ENCODE results near the gene UGT1A5.

UGT1A5 gene

GRCh38 chr2:233691443-233692433 is 21.0 kb upstream of the UGT1A5 start:
- POLR2A ChIA-PET, result no interaction called here
- no peak for TF ChIP-seq GLI2 (tag by site-specific recombination; IDR thresholded peaks at IDR 0.05; ENCODE audit: borderline replicate concordance, low read depth)
- TF ChIP-seq TCF7L2 (IDR thresholded peaks at IDR 0.05; ENCODE audit: borderline replicate concordance, low read depth, low read length), result no peak

GRCh38 chr2:233692648-233693047 is 20.1 kb upstream of the UGT1A5 start, which contains the start of gene UGT1A6:
Gene UGT1A6, plus strand, starts transcription at chr2:233692890. Its CDS starts 115 bp downstream, at chr2:233693005.
- Histone ChIP-seq H3K4me3 (ENCODE audit: low read depth, low read length) (no peak within 1 kb of the TSS), H3K27ac (ENCODE audit: extremely low read depth, low read depth, low read length) (no peak within 1 kb of the TSS), H3K9me3 (ENCODE audit: control insufficient read depth, insufficient read depth, low read depth, low read length) (no peaks in the 10 kb centered on the region), H3K36me3 (ENCODE audit: control insufficient read depth in 2 of 2, insufficient read depth in 1 of 2, low read length in 2 of 2) (no peaks in the 10 kb centered on the region), H3K4me1 (ENCODE audit: control insufficient read depth, insufficient read depth, low read length) (no peaks in the 10 kb centered on the region)
- POLR2A ChIA-PET, result no interaction called here
- CTCF ChIA-PET, result no interaction called here
- TF ChIP-seq GLIS2 (tag by site-specific recombination; IDR thresholded peaks at IDR 0.05) (no peak), ZNF76 (tag by site-specific recombination; IDR thresholded peaks at IDR 0.05; ENCODE audit: borderline replicate concordance, low read depth) (no peak), ZNF248 (tag by site-specific recombination; IDR thresholded peaks at IDR 0.05) (no peak)

More at GRCh38 chr2:233691443-233692433, 21.0 kb upstream of the UGT1A5 start:
- Histone ChIP-seq H3K27ac (ENCODE audit: extremely low read depth, low read depth, low read length) (no peak overlapping the region), H3K4me1 (ENCODE audit: control insufficient read depth, insufficient read depth, low read length) (no peaks in the 10 kb centered on the region), H3K36me3 (ENCODE audit: control insufficient read depth in 2 of 2, insufficient read depth in 1 of 2, low read length in 2 of 2) (no peaks in the 10 kb centered on the region), H3K4me3 (ENCODE audit: low read depth, low read length) (no peak overlapping the region), H3K9me3 (ENCODE audit: control insufficient read depth, insufficient read depth, low read depth, low read length) (no peaks in the 10 kb centered on the region)
- CTCF ChIA-PET, result interaction anchor here (1.8 kb wide), 1 partner anchor 19 kb away, joined by 5 read pairs; no protein-coding TSS in a partner anchor

- CTCF ChIA-PET, result no interaction called here
- TF ChIP-seq ZXDB (tag by site-specific recombination; IDR thresholded peaks at IDR 0.05), result no peak
- TF ChIP-seq, protein P1, sequence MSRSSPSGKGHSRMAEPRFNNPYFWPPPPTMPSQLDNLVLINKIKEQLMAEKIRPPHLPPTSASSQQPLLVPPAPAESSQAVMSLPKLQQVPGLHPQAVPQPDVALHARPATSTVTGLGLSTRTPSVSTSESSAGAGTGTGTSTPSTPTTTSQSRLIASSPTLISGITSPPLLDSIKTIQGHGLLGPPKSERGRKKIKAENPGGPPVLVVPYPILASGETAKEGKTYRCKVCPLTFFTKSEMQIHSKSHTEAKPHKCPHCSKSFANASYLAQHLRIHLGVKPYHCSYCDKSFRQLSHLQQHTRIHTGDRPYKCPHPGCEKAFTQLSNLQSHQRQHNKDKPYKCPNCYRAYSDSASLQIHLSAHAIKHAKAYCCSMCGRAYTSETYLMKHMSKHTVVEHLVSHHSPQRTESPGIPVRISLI (tag by site-specific recombination; IDR thresholded peaks at IDR 0.05), result no peak
- no peak for TF ChIP-seq ZNF473 (tag by site-specific recombination; IDR thresholded peaks at IDR 0.05)
- TF ChIP-seq, protein P2, sequence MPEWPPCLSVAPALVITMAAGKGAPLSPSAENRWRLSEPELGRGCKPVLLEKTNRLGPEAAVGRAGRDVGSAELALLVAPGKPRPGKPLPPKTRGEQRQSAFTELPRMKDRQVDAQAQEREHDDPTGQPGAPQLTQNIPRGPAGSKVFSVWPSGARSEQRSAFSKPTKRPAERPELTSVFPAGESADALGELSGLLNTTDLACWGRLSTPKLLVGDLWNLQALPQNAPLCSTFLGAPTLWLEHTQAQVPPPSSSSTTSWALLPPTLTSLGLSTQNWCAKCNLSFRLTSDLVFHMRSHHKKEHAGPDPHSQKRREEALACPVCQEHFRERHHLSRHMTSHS (tag by site-specific recombination; IDR thresholded peaks at IDR 0.05), result no peak
- no peak for TF ChIP-seq ZNF704 (tag by site-specific recombination; IDR thresholded peaks at IDR 0.05)
- TF ChIP-seq HOXA7 (CRISPR knock-in tag; IDR thresholded peaks at IDR 0.05; ENCODE audit: borderline replicate concordance), result no peak
- TF ChIP-seq GLI4 (tag by site-specific recombination; IDR thresholded peaks at IDR 0.05), result no peak
- TF ChIP-seq, protein P3, sequence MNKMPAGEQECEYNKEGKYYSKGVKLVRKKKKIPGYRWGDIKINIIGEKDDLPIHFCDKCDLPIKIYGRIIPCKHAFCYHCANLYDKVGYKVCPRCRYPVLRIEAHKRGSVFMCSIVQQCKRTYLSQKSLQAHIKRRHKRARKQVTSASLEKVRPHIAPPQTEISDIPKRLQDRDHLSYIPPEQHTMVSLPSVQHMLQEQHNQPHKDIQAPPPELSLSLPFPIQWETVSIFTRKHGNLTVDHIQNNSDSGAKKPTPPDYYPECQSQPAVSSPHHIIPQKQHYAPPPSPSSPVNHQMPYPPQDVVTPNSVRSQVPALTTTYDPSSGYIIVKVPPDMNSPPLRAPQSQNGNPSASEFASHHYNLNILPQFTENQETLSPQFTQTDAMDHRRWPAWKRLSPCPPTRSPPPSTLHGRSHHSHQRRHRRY (tag by site-specific recombination; IDR thresholded peaks at IDR 0.05), result no peak
- TF ChIP-seq ZNF239 (tag by site-specific recombination; IDR thresholded peaks at IDR 0.05), result no peak
- no peak for TF ChIP-seq ZNF548 (tag by site-specific recombination; IDR thresholded peaks at IDR 0.05)
- no peak for TF ChIP-seq EGR2 (tag by site-specific recombination; IDR thresholded peaks at IDR 0.05; ENCODE audit: low read depth)
- no peak for TF ChIP-seq ZNF48 (tag by site-specific recombination; IDR thresholded peaks at IDR 0.05)
- TF ChIP-seq ZNF639 (tag by site-specific recombination; IDR thresholded peaks at IDR 0.05), result no peak
- TF ChIP-seq ZNF157 (tag by site-specific recombination; IDR thresholded peaks at IDR 0.05), result no peak
- no peak for TF ChIP-seq ZNF560 (tag by site-specific recombination; IDR thresholded peaks at IDR 0.05; ENCODE audit: borderline replicate concordance)
- TF ChIP-seq PBX3 (CRISPR knock-in tag; IDR thresholded peaks at IDR 0.05), result no peak
- TF ChIP-seq KLF9 (tag by site-specific recombination; IDR thresholded peaks at IDR 0.05; ENCODE audit: low read depth), result no peak
- TF ChIP-seq ZNF585B (tag by site-specific recombination; IDR thresholded peaks at IDR 0.05), result no peak
- Histone ChIP-seq H3K36me3 (ENCODE audit: control insufficient read depth in 2 of 2, insufficient read depth in 1 of 2, low read length in 2 of 2) (no peaks in the 10 kb centered on the region), H3K9me3 (ENCODE audit: control insufficient read depth, insufficient read depth, low read depth, low read length) (no peaks in the 10 kb centered on the region), H3K4me3 (ENCODE audit: low read depth, low read length) (no peak overlapping the region), H3K27ac (ENCODE audit: extremely low read depth, low read depth, low read length) (no peak overlapping the region), H3K4me1 (ENCODE audit: control insufficient read depth, insufficient read depth, low read length) (no peaks in the 10 kb centered on the region)
- POLR2A ChIA-PET, result no interaction called here
Measured at GRCh38 chr2:233693963-233694362, 18.7 kb upstream of the UGT1A5 start.

Data from HEK293 (cell line).